Activated CD8-positive, alpha-beta T cell treated with anti-CD3 and anti-CD28 coated beads for 36 hours (primary cell): ENCODE results near the gene ALDH3A2. TPM values are rescaled to one million over a fixed set of nuclear protein-coding genes. Genes with fewer than 3 reads are reported as not detected.

Source experiments
- ATAC-seq: fragments of 200-7000 bp; cut with Tn5 transposase; one replicate; pipeline ENCODE4 v1.10.0; 2021; ENCODE audit warnings: mild to moderate bottlenecking, moderate library complexity
- CTCF ChIA-PET: fragments of 350-600 bp; sonication (Branson Sonifier 250); formaldehyde crosslinking; loops from one replicate; lab custom pipeline; 2021; ENCODE audit warnings: antibody characterized with exemption; lab: Charles Lee
- POLR2A ChIA-PET: fragments of 350-600 bp; sonication (Branson Sonifier 250); formaldehyde crosslinking; loops from one replicate; lab custom pipeline; 2021; ENCODE audit warnings: antibody characterized with exemption; lab: Charles Lee
- DNase-seq: peaks from one replicate; pipeline ENCODE4 v3.0.0-alpha.2; 2020
- H3K27ac Mint-ChIP-seq: one replicate; pipeline ENCODE4 v1.8.0; 2021; ENCODE audit warnings: mild to moderate bottlenecking, mixed read lengths
- H3K27me3 Mint-ChIP-seq: one replicate; pipeline ENCODE4 v1.8.0; 2021; ENCODE audit warnings: mixed read lengths
- H3K36me3 Mint-ChIP-seq: one replicate; pipeline ENCODE4 v1.8.0; 2021; ENCODE audit warnings: low read depth, mixed read lengths
- H3K4me1 Mint-ChIP-seq: one replicate; pipeline ENCODE4 v1.8.0; 2021; ENCODE audit warnings: low read depth, mixed read lengths
- H3K4me3 Mint-ChIP-seq: one replicate; pipeline ENCODE4 v1.8.0; 2021; ENCODE audit warnings: mild to moderate bottlenecking, moderate library complexity, mixed read lengths
- H3K9me3 Mint-ChIP-seq: one replicate; pipeline ENCODE4 v1.8.0; 2021; ENCODE audit warnings: mixed read lengths
- CTCF ChIP-seq: fragments of 200-600 bp; IDR thresholded peaks from one replicate; pipeline ENCODE4 v1.8.0; 2022; ENCODE audit warnings: antibody characterized with exemption, mild to moderate bottlenecking
- intact Hi-C: fragments of 100-400 bp; cut with micrococcal nuclease; formaldehyde crosslinking; loops from one replicate; pipeline ENCODE4 v1.10.0; 2022
- total RNA-seq, 2 experiments: library from RNA; stranded (reverse); gene quantifications; one replicate each; pipeline ENCODE4 v1.2.3, GENCODE V29; 2021

The ALDH3A2 gene
- total RNA-seq, 2 experiments from 2014 or later = 17.6 to 20.3 TPM

GRCh38 chr17:19618015-19618414 is 30.5 kb upstream of the ALDH3A2 start:
- TF ChIP-seq CTCF = no peak
- Mint-ChIP-seq H3K27ac (no peak overlapping the region), H3K36me3 (peaks cover 2% of the 10 kb centered on the region), H3K4me3 (no peak overlapping the region), H3K9me3 (peaks cover 37% of the 10 kb centered on the region), H3K4me1 (peaks cover 3% of the 10 kb centered on the region), H3K27me3 (no peaks in the 10 kb centered on the region)
- no peak for ATAC-seq
- intact Hi-C loops = no loop called here
- CTCF ChIA-PET = interaction anchor here (1.1 kb wide), 1 partner anchor 38 kb away, joined by 3 read pairs; no protein-coding TSS in a partner anchor
- POLR2A ChIA-PET = no interaction called here
- DNase-seq = no peak

- no peak for ATAC-seq
- ChIA-PET CTCF (interaction anchor here (2.4 kb wide), 1 partner anchor 27 kb away, joined by 8 read pairs; the partner anchor contains the start of gene ALDH3A2), POLR2A (no interaction called here)
- H3K9me3 Mint-ChIP-seq = peaks cover 37% of the 10 kb centered on the region
- intact Hi-C loops = no loop called here
- H3K4me1 Mint-ChIP-seq = no peaks in the 10 kb centered on the region
- peaks cover 2% of the 10 kb centered on the region for H3K27me3 Mint-ChIP-seq
- no peak for TF ChIP-seq CTCF
- H3K27ac Mint-ChIP-seq = no peak overlapping the region
- DNase-seq = no peak
- H3K4me3 Mint-ChIP-seq = no peak overlapping the region
- H3K36me3 Mint-ChIP-seq = peaks cover 2% of the 10 kb centered on the region
These were observed 28.7 kb upstream of the ALDH3A2 start for GRCh38 chr17:19619705-19620325.

- Mint-ChIP-seq H3K9me3 (peaks cover 36% of the 10 kb centered on the region), H3K27me3 (peaks cover 3% of the 10 kb centered on the region), H3K36me3 (peaks cover 2% of the 10 kb centered on the region), H3K27ac (no peak overlapping the region), H3K4me3 (no peak overlapping the region), H3K4me1 (no peaks in the 10 kb centered on the region)
- ATAC-seq (no peak), DNase-seq (no peak)
- CTCF ChIA-PET = no interaction called here
- no peak for TF ChIP-seq CTCF
- POLR2A ChIA-PET = no interaction called here
- intact Hi-C loops = no loop called here
These were observed 26.9 kb upstream of the ALDH3A2 start for GRCh38 chr17:19621697-19622096.

- Mint-ChIP-seq H3K27ac (no peak overlapping the region), H3K27me3 (peaks cover 5% of the 10 kb centered on the region), H3K36me3 (no peaks in the 10 kb centered on the region), H3K9me3 (peaks cover 4% of the 10 kb centered on the region), H3K4me3 (no peak overlapping the region), H3K4me1 (no peaks in the 10 kb centered on the region)
- POLR2A ChIA-PET = no interaction called here
- no peak for TF ChIP-seq CTCF
- intact Hi-C loops = no loop called here
- DNase-seq (no peak), ATAC-seq (no peak)
- CTCF ChIA-PET = no interaction called here
These were observed 22.5 kb upstream of the ALDH3A2 start for GRCh38 chr17:19626079-19626478.

- DNase-seq (no peak), ATAC-seq (no peak)
- ChIA-PET CTCF (interaction anchor here (1.4 kb wide), 1 partner anchor 15 kb away, joined by 4 read pairs; no protein-coding TSS in a partner anchor), POLR2A (no interaction called here)
- peaks cover 9% of the 10 kb centered on the region for H3K27me3 Mint-ChIP-seq
- H3K36me3 Mint-ChIP-seq = no peaks in the 10 kb centered on the region
- no peak overlapping the region for H3K27ac Mint-ChIP-seq
- H3K4me1 Mint-ChIP-seq = no peaks in the 10 kb centered on the region
- TF ChIP-seq CTCF = no peak
- intact Hi-C loops = no loop called here
- no peaks in the 10 kb centered on the region for H3K9me3 Mint-ChIP-seq
- H3K4me3 Mint-ChIP-seq = no peak overlapping the region
These were observed 19.1 kb upstream of the ALDH3A2 start for GRCh38 chr17:19629449-19629848.
